A673 (cell line): ENCODE data around the gene ZBTB24. TPM values are rescaled to one million over a fixed set of nuclear protein-coding genes. Genes with fewer than 3 reads are reported as not detected.

Experiments
- BruUV-seq: library from RNA; stranded (reverse); fragments of 400-500 nt; replicated peaks from 2 replicates; lab custom pipeline; 2021; lab: Mats Ljungman, UMichigan
- CTCF ChIA-PET: fragments of 300-600 bp; sonication (Branson Sonifier 250); formaldehyde crosslinking; loops from one replicate; lab custom pipeline; 2022; ENCODE audit warnings: antibody characterized with exemption; lab: Charles Lee
- POLR2A ChIA-PET: fragments of 300-600 bp; sonication (Branson Sonifier 250); formaldehyde crosslinking; loops from one replicate; lab custom pipeline; 2022; ENCODE audit warnings: antibody characterized with exemption; ENCODE audit not compliant: low non-redundant PET; lab: Charles Lee
- DNase-seq: peaks from one replicate; pipeline ENCODE4 v3.0.0-alpha.2; 2015; ENCODE audit warnings: low spot score
- H3K27ac ChIP-seq: fragments of 200-600 bp; sonication (generic); 2 replicates; pipeline ENCODE4 v1.5.1; 2016; ENCODE audit warnings: mixed run types, low read depth, mild to moderate bottlenecking, mixed read lengths, antibody characterized with exemption, low read length; ENCODE audit not compliant: poor library complexity, severe bottlenecking
- H3K27me3 ChIP-seq: fragments of 200-600 bp; sonication (generic); replicated peaks from 2 replicates; pipeline ENCODE4 v1.6.1; 2017; ENCODE audit warnings: mixed run types, low read depth, mild to moderate bottlenecking, mixed read lengths, antibody characterized with exemption, low read length; ENCODE audit not compliant: insufficient read depth, poor library complexity
- H3K36me3 ChIP-seq: fragments of 200-600 bp; sonication (generic); 2 replicates; pipeline ENCODE4 v1.6.1; 2016; ENCODE audit warnings: mixed run types, mild to moderate bottlenecking, mixed read lengths, antibody characterized with exemption, low read length; ENCODE audit not compliant: insufficient read depth, poor library complexity, severe bottlenecking
- H3K4me1 ChIP-seq: fragments of 200-600 bp; sonication (generic); 2 replicates; pipeline ENCODE4 v1.6.1; 2017; ENCODE audit warnings: mixed run types, mild to moderate bottlenecking, mixed read lengths, antibody characterized with exemption, low read length; ENCODE audit not compliant: insufficient read depth, poor library complexity, severe bottlenecking
- H3K4me3 ChIP-seq: fragments of 200-600 bp; sonication (generic); 2 replicates; pipeline ENCODE4 v1.5.1; 2016; ENCODE audit warnings: low read depth, mixed run types, mild to moderate bottlenecking, mixed read lengths, low read length; ENCODE audit not compliant: poor library complexity, severe bottlenecking
- H3K9me3 ChIP-seq: fragments of 200-600 bp; sonication (generic); 2 replicates; pipeline ENCODE4 v1.6.1; 2016; ENCODE audit warnings: mixed run types, low read depth, mild to moderate bottlenecking, mixed read lengths, antibody characterized with exemption, low read length; ENCODE audit not compliant: poor library complexity, severe bottlenecking
- CTCF ChIP-seq: fragments of 300-800, 200-600 bp; sonication (generic); conservative IDR thresholded peaks from 2 replicates; pipeline ENCODE4 v1.5.1; 2017; ENCODE audit warnings: low read depth, mild to moderate bottlenecking, antibody characterized with exemption, low read length, moderate library complexity, mixed read lengths
- EZH2 ChIP-seq: fragments of 200-600 bp; sonication (generic); IDR thresholded peaks from 2 replicates; pipeline ENCODE4 v1.6.1; 2017; ENCODE audit warnings: borderline replicate concordance, low read depth, mild to moderate bottlenecking, mixed read lengths, antibody characterized with exemption, low read length; ENCODE audit not compliant: poor library complexity, severe bottlenecking
- intact Hi-C: fragments of 100-400 bp; cut with micrococcal nuclease; formaldehyde crosslinking; loops from one replicate; pipeline ENCODE4 v1.10.0; 2022; ENCODE audit not compliant: unreplicated experiment
- total RNA-seq: library from RNA; stranded (reverse); gene quantifications from 2 replicates; pipeline ENCODE4 v1.2.3, GENCODE V29; 2021

ZBTB24 gene
- total RNA-seq, 1 experiment from 2014 or later, result 15.5 TPM

- H3K27ac ChIP-seq, result no peak overlapping the region
- POLR2A ChIA-PET, result no interaction called here
- CTCF ChIA-PET, result no interaction called here
Observed at GRCh38 chr6:109436041-109436440, 47.0 kb downstream of the ZBTB24 start.

GRCh38 chr6:109434456-109434855 is 48.6 kb downstream of the ZBTB24 start:
- CTCF ChIA-PET, result no interaction called here
- TF ChIP-seq CTCF, result no peak
- no peak for TF ChIP-seq EZH2
- Histone ChIP-seq H3K27me3 (no peaks in the 10 kb centered on the region), H3K9me3 (no peaks in the 10 kb centered on the region), H3K36me3 (no peaks in the 10 kb centered on the region), H3K4me3 (no peak overlapping the region), H3K27ac (no peak overlapping the region), H3K4me1 (no peaks in the 10 kb centered on the region)
- intact Hi-C loops, result no loop called here
- POLR2A ChIA-PET, result no interaction called here
- DNase-seq, result no peak
- no TSS peak for BruUV-seq

More at GRCh38 chr6:109436041-109436440, 47.0 kb downstream of the ZBTB24 start:
- Histone ChIP-seq H3K9me3 (no peaks in the 10 kb centered on the region), H3K4me1 (no peaks in the 10 kb centered on the region), H3K4me3 (no peak overlapping the region), H3K27me3 (no peaks in the 10 kb centered on the region), H3K36me3 (no peaks in the 10 kb centered on the region)
- no peak for DNase-seq
- intact Hi-C loops, result no loop called here
- TF ChIP-seq CTCF (no peak), EZH2 (no peak)
- no TSS peak for BruUV-seq

GRCh38 chr6:109429496-109429895 is 53.5 kb downstream of the ZBTB24 start:
- no TSS peak for BruUV-seq
- intact Hi-C loops, result no loop called here
- Histone ChIP-seq H3K27ac (no peak overlapping the region), H3K4me3 (no peak overlapping the region), H3K9me3 (no peaks in the 10 kb centered on the region), H3K36me3 (no peaks in the 10 kb centered on the region), H3K27me3 (no peaks in the 10 kb centered on the region), H3K4me1 (no peaks in the 10 kb centered on the region)
- ChIA-PET CTCF (no interaction called here), POLR2A (no interaction called here)
- TF ChIP-seq EZH2, result no peak
- no peak for TF ChIP-seq CTCF
- no peak for DNase-seq
